GM18505 (cell line): Measurements from ENCODE around the gene NOB1.

Experiments used
- ATAC-seq: cut with Tn5 transposase; IDR thresholded peaks from one replicate; pipeline ENCODE4 v1.9.1; 2021; ENCODE audit not compliant: unreplicated experiment
- POLR2A ChIP-seq: IDR thresholded peaks from 4 replicates; pipeline ENCODE4 v1.6.1; 2011; ENCODE audit warnings: borderline replicate concordance; ENCODE audit not compliant: insufficient read depth, insufficient read length; ENCODE audit errors: extremely low read depth

NOB1 gene

DNA sequence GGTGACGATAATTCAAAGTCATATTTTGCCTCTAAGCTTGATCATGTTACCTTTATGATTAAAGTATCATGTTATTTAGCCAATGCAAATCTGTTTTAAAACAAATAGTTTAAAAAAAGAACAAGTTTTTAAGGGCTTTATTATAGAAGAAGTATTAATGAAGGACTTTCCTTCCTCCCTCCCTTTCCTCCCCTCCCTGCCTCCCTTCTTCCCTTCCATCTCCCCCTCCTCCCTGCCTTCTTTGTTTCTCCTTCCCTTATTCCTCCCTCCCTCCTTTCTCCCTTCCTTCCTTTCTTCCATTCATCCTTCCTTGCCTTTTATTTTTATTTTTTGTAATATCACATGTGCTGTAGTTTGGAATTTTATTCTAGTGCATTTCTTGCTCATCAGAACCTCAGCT is 54.8 kb downstream of the NOB1 start:
- no peak for ATAC-seq
- TF ChIP-seq POLR2A, result no peak

GRCh38 chr16:69698404-69698803 is 56.3 kb downstream of the NOB1 start:
- no peak for ATAC-seq
- no peak for TF ChIP-seq POLR2A

GRCh38 chr16:69693916-69694315 is 60.8 kb downstream of the NOB1 start:
- ATAC-seq, result no peak
- TF ChIP-seq POLR2A, result no peak

GRCh38 chr16:69691980-69692911 is 62.5 kb downstream of the NOB1 start:
- no peak for TF ChIP-seq POLR2A

More at GRCh38 chr16:69691980-69692911, 62.5 kb downstream of the NOB1 start:
- ATAC-seq, result no peak
